Body of pancreas (tissue), 4 donors: ENCODE data around the gene UFC1. TPM values are rescaled to one million over a fixed set of nuclear protein-coding genes. Genes with fewer than 3 reads are reported as not detected.

ENCODE experiments used
- ATAC-seq: fragments of 150-250 bp; one replicate; pipeline ENCODE4 v1.9.1; 2016
- DNase-seq, 4 donors: peaks; one replicate each; pipeline ENCODE4 v3.0.0-alpha.2; 2019
- H3K27ac ChIP-seq, 4 donors: fragments of 200-600 bp; sonication (generic); 1 replicate in 3 of 4; 2 replicates in 1 of 4; pipeline versions ENCODE4 v1.5.1 to v1.6.1; 2016 to 2019; ENCODE audit warnings: mild to moderate bottlenecking in 1 of 4, mixed read lengths in 1 of 4, moderate library complexity in 1 of 4
- H3K27me3 ChIP-seq, 2 donors: fragments of 200-600 bp; sonication (generic); one replicate each; pipeline ENCODE4 v1.6.0; 2016; ENCODE audit warnings: mild to moderate bottlenecking in 1 of 2
- H3K36me3 ChIP-seq, 2 donors: fragments of 200-600 bp; sonication (generic); replicated peaks in 1 of 2; 2 replicates each; pipeline ENCODE4 v1.5.1; 2016; ENCODE audit warnings: low read depth in 2 of 2; ENCODE audit not compliant: insufficient read depth in 1 of 2
- H3K4me1 ChIP-seq: fragments of 200-600 bp; sonication (generic); one replicate; pipeline ENCODE4 v1.6.0; 2016
- H3K4me3 ChIP-seq, 2 donors: fragments of 200-600 bp; sonication (generic); 1 replicate in 1 of 2; 2 replicates in 1 of 2; pipeline ENCODE4 v1.5.1; 2016 to 2019
- H3K9me3 ChIP-seq, 3 donors: fragments of 200-600 bp; sonication (generic); 1 replicate in 2 of 3; 2 replicates in 1 of 3; pipeline ENCODE4 v1.5.1; 2016
- CTCF ChIP-seq, 7 experiments: fragments of 450-650 bp in 4 of 7; fragments of 200-600 bp in 3 of 7; sonication (generic) in 3 of 7; IDR thresholded peaks; one replicate each; pipeline ENCODE4 v1.5.1; 2016 to 2019; ENCODE audit warnings: antibody characterized with exemption in 7 of 7
- POLR2A ChIP-seq, 3 donors: fragments of 450-650 bp; IDR thresholded peaks; one replicate each; pipeline ENCODE4 v1.6.1; 2016; ENCODE audit warnings: antibody characterized with exemption in 3 of 3, mild to moderate bottlenecking in 2 of 3
- WGBS, 2 donors: methylation state at CpG; one replicate each; pipeline ENCODE4 v1.1.5; 2017; 5-methylcytosine and 5-hydroxymethylcytosine counted together
- intact Hi-C: fragments of 100-400 bp; cut with DNase I; formaldehyde crosslinking; loops from one replicate; pipeline ENCODE4 v1.15.1; 2023
- total RNA-seq, 2 donors: library from RNA; depleted of rRNA; stranded (reverse); fragments of >200 nt; gene quantifications; one replicate each; pipeline ENCODE4 v1.1.0, GENCODE V29; 2016

Gene UFC1
- total RNA-seq, 2 donors from 2014 or later: 33.6 to 48.8 TPM

- DNase-seq (peak; percentile 63 to 76 (median 70)), ATAC-seq (peak; percentile 77)
- no peaks in the 10 kb centered on the region for H3K27me3 ChIP-seq
- intact Hi-C loops: no loop called here
- 41 to 45% methylated on average over 15 of the region's 15 CpGs for WGBS, 2 donors
- no peak overlapping the region for H3K4me3 ChIP-seq
- H3K36me3 ChIP-seq: no peaks in the 10 kb centered on the region
- no peak overlapping the region for H3K27ac ChIP-seq
- no peak for TF ChIP-seq POLR2A (IDR thresholded peaks at IDR 0.05)
- peak; percentile 71 to 90 (median 79) for TF ChIP-seq CTCF (IDR thresholded peaks at IDR 0.05)
- H3K4me1 ChIP-seq: no peaks in the 10 kb centered on the region
- H3K9me3 ChIP-seq: no peaks in the 10 kb centered on the region
These were observed 39.0 kb downstream of the UFC1 start for GRCh38 chr1:161192476-161193465.

GRCh38 chr1:161193561-161194235, 39.9 kb downstream of the UFC1 start:
- ATAC-seq (no peak), DNase-seq (no peak)
- Histone ChIP-seq H3K9me3 (no peaks in the 10 kb centered on the region), H3K36me3 (no peaks in the 10 kb centered on the region), H3K4me1 (no peaks in the 10 kb centered on the region), H3K4me3 (no peak overlapping the region), H3K27me3 (no peaks in the 10 kb centered on the region), H3K27ac (no peak overlapping the region)
- TF ChIP-seq POLR2A (IDR thresholded peaks at IDR 0.05) (peak in 1 of 3 donors; percentile 2), CTCF (IDR thresholded peaks at IDR 0.05) (no peak)
- intact Hi-C loops: no loop called here
- 57 to 60% methylated on average over 1 to 21 of the region's 21 CpGs for WGBS, 2 donors

- DNase-seq (no peak), ATAC-seq (no peak)
- no peak for TF ChIP-seq CTCF (IDR thresholded peaks at IDR 0.05)
- TF ChIP-seq POLR2A (IDR thresholded peaks at IDR 0.05): no peak
- no peaks in the 10 kb centered on the region for H3K4me1 ChIP-seq
- H3K4me3 ChIP-seq: no peak overlapping the region
- intact Hi-C loops: no loop called here
- no peak overlapping the region for H3K27ac ChIP-seq
- H3K27me3 ChIP-seq: no peaks in the 10 kb centered on the region
- H3K9me3 ChIP-seq: no peaks in the 10 kb centered on the region
- H3K36me3 ChIP-seq: no peaks in the 10 kb centered on the region
- 61 to 74% methylated on average over 2 to 4 of the region's 4 CpGs for WGBS, 2 donors
These were observed 41.4 kb downstream of the UFC1 start for GRCh38 chr1:161195171-161195570.

GRCh38 chr1:161196111-161196510, 42.3 kb downstream of the UFC1 start:
- Histone ChIP-seq H3K4me3 (no peak overlapping the region), H3K4me1 (peaks cover 4% of the 10 kb centered on the region), H3K9me3 (no peaks in the 10 kb centered on the region), H3K36me3 (no peaks in the 10 kb centered on the region), H3K27ac (no peak overlapping the region), H3K27me3 (no peaks in the 10 kb centered on the region)
- intact Hi-C loops: no loop called here
- WGBS, 2 donors: 66 to 86% methylated on average over 4 to 7 of the region's 7 CpGs
- TF ChIP-seq CTCF (IDR thresholded peaks at IDR 0.05) (no peak), POLR2A (IDR thresholded peaks at IDR 0.05) (no peak)
- ATAC-seq: no peak
- no peak for DNase-seq
